ENCODE data around the gene VHLL.

- no peak for TF ChIP-seq CTCF (IDR thresholded peaks at IDR 0.05)
- no peak for TF ChIP-seq EP300 (IDR thresholded peaks at IDR 0.05)
- peak in 1 of 4 donors; percentile 32 for TF ChIP-seq POLR2A (IDR thresholded peaks at IDR 0.05)
- TF ChIP-seq POLR2AphosphoS5 (IDR thresholded peaks at IDR 0.05) = peak in 2 of 3 donors; percentile 77 to 81
These were observed 7.7 kb downstream of the VHLL start for GRCh38 chr1:156291226-156292061.

Data from stomach (tissue), 4 donors.